ENCODE results near the gene TNS3. TPM values are rescaled to one million over a fixed set of nuclear protein-coding genes. Genes with fewer than 3 reads are reported as not detected.
"Not testable (repeated sequence)": the region's sequence is repeated elsewhere in the genome, so short reads cannot be mapped to it uniquely, and the experiment has no call there.

Gene TNS3
- total RNA-seq, 2 experiments from 2014 or later = 0.11 TPM

DNA sequence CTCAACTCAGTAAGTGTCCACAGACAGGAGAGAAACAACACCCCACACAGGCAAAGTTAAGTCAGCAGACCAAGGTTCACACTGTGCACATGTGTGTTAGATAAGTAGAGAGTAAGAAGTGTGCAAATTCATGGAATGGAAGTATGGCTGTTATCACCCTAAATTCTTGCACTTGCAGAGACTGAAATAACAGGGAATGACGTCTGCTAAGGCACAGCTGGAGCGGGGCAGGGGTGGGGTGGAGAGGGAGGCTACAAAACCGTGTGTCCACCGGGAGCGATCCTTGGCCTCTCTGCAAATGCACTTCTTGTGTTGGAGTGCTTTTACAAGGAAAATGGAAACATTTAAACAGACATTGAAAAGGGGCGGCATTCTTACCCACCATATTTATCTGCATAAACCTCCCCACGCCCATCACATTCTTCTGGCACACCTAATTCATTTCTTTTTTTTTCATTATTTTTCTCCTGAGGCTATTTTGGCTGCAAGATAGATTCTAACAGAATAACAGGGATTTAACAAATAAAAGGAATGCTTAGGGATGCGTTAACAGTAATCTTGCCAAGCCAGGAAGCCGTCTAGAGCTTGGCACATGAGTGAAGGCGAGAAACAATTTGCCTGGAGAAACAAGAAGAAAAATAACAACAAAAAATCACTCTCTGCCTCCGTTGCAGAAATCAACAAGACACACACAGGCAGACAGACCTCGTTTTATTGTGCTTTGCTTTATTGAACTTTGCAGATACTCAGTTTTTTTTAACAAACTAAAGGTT, 30.1 kb downstream of the TNS3 start:
- H3K27me3 Mint-ChIP-seq = no peaks in the 10 kb centered on the region
- ATAC-seq (no peak), DNase-seq (no peak)
- H3K9me3 Mint-ChIP-seq (ENCODE audit: low read depth) = no peaks in the 10 kb centered on the region
- H3K4me3 Mint-ChIP-seq = no peak overlapping the region
- ChIA-PET CTCF (interaction anchor here (0.5 kb wide), 1 partner anchor 14 kb away, joined by 3 read pairs; no protein-coding TSS in a partner anchor), POLR2A (no interaction called here)
- no peaks in the 10 kb centered on the region for H3K4me1 Mint-ChIP-seq
- intact Hi-C loops (cut with DNase I, micrococcal nuclease) = no loop called here
- no peaks in the 10 kb centered on the region for H3K36me3 Mint-ChIP-seq (ENCODE audit: low read depth)
- no peak overlapping the region for H3K27ac Mint-ChIP-seq

DNA sequence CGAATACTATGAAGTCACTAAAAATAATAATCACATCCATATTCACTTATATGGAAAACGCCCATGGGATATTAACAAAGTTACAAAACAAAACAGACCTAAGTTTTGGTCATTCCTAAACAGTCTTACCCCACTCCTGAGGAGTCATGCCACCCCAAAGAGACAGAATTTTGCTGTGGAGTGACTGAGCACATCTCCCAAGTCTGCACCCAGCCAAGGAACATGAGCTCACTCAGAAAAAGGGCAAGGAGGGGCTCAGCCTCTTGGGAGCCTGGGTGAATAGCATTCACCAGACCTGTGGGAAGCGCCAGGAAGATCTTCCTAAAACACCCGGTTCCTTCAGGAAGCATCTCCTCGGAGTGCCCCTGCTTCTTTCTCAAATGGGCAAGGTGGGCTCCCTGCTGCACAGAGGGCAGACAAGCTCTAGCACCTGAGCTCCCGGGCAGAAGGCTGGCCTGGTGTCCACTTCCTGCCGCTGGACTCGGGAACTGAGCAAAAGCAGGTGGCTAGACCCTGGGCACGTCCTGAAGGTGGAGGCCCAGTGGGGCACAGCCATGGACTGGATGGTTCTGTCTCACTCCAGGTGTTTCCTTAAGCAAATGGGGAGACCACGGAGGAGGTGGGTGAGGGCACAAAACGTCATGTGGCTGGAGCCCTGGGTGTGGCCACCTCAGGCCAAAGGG, 31.0 kb downstream of the TNS3 start:
- no peaks in the 10 kb centered on the region for H3K9me3 Mint-ChIP-seq (ENCODE audit: low read depth)
- intact Hi-C loops (cut with DNase I, micrococcal nuclease) = no loop called here
- H3K27ac Mint-ChIP-seq = no peak overlapping the region
- H3K4me3 Mint-ChIP-seq = no peak overlapping the region
- no peaks in the 10 kb centered on the region for H3K27me3 Mint-ChIP-seq
- DNase-seq (no peak), ATAC-seq (no peak)
- no peaks in the 10 kb centered on the region for H3K36me3 Mint-ChIP-seq (ENCODE audit: low read depth)
- POLR2A ChIA-PET = no interaction called here
- no peaks in the 10 kb centered on the region for H3K4me1 Mint-ChIP-seq
- CTCF ChIA-PET = interaction anchor here (0.5 kb wide), 1 partner anchor 15 kb away, joined by 3 read pairs; no protein-coding TSS in a partner anchor

DNA sequence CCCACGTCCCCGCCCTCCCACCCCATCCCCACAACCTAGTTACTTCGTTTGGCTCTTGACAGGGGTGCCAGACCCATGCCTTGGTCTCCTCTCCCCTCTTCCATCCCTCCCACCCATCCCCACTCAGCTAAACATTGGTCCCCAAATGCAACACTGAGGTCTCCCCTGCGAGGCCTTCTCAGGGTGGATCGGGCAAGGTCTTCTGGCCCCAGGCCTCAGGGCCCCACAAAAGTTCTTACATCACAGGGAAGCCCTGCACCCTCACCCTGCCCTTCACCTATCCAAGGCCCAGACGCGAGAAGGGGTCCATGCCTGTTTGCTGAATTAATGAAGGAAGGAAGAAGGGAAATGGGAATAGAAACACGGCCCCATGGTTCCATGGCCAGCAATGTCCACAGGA, 32.0 kb downstream of the TNS3 start:
- intact Hi-C loops (cut with DNase I, micrococcal nuclease) = no loop called here
- no peaks in the 10 kb centered on the region for H3K4me1 Mint-ChIP-seq
- H3K36me3 Mint-ChIP-seq (ENCODE audit: low read depth) = no peaks in the 10 kb centered on the region
- no peak overlapping the region for H3K27ac Mint-ChIP-seq
- no peaks in the 10 kb centered on the region for H3K27me3 Mint-ChIP-seq
- POLR2A ChIA-PET = no interaction called here
- H3K9me3 Mint-ChIP-seq (ENCODE audit: low read depth) = no peaks in the 10 kb centered on the region
- no peak overlapping the region for H3K4me3 Mint-ChIP-seq
- CTCF ChIA-PET = no interaction called here
- ATAC-seq = no peak
- DNase-seq = no peak

DNA sequence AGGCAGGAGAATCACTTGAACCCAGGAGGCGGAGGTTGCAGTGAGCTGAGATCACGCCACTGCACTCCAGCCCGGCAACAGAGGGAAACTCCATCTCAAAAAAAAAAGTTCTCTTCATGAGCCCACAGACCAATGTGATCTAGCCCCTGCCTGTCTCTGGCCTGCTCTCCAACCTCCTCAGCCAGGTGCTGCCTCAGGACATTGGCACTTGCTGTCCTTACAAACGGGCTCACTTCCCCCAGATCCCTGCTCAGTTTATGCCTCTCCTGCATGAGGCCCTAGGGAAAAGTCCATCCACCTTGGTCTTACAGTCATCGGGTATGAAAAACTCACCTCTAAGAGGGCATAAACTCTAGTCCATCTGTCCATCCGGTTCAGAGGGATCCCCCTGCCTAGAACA, 32.5 kb downstream of the TNS3 start:
- CTCF ChIA-PET = no interaction called here
- POLR2A ChIA-PET = no interaction called here
- Mint-ChIP-seq H3K4me1 (no peaks in the 10 kb centered on the region), H3K27me3 (no peaks in the 10 kb centered on the region), H3K4me3 (no peak overlapping the region), H3K27ac (no peak overlapping the region), H3K9me3 (ENCODE audit: low read depth) (no peaks in the 10 kb centered on the region), H3K36me3 (ENCODE audit: low read depth) (no peaks in the 10 kb centered on the region)
- ATAC-seq (no peak), DNase-seq (no peak)
- intact Hi-C loops (cut with DNase I, micrococcal nuclease) = no loop called here

DNA sequence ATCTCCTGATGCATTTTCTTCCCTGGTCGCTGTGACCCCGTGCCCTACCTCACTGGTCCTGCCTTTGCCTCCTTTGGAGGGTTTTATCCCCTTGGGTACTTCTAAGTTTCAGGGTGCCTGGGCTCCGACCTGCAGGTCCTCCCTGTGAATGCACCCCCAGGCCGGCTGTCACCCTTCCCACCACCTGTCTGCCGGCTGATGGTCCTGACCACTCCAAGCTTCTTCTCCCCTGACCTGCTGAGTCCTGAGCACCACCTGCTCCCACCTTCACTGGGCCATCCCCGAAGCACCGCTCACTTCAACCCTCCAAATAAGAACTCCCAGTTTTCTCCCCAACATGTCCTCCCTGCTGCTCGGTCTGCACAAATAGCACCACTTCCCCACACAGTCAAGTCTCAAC, 33.4 kb downstream of the TNS3 start:
- no peaks in the 10 kb centered on the region for H3K9me3 Mint-ChIP-seq (ENCODE audit: low read depth)
- no peak overlapping the region for H3K27ac Mint-ChIP-seq
- no peak overlapping the region for H3K4me3 Mint-ChIP-seq
- ATAC-seq (no peak), DNase-seq (no peak)
- H3K4me1 Mint-ChIP-seq = no peaks in the 10 kb centered on the region
- H3K36me3 Mint-ChIP-seq (ENCODE audit: low read depth) = no peaks in the 10 kb centered on the region
- POLR2A ChIA-PET = no interaction called here
- H3K27me3 Mint-ChIP-seq = no peaks in the 10 kb centered on the region
- intact Hi-C loops (cut with DNase I, micrococcal nuclease) = no loop called here
- CTCF ChIA-PET = no interaction called here

GRCh38 chr7:47546733-47547494, 35.0 kb downstream of the TNS3 start:
- Mint-ChIP-seq H3K4me1 (no peaks in the 10 kb centered on the region), H3K27ac (no peak overlapping the region), H3K36me3 (ENCODE audit: low read depth) (no peaks in the 10 kb centered on the region), H3K4me3 (no peak overlapping the region), H3K27me3 (no peaks in the 10 kb centered on the region), H3K9me3 (ENCODE audit: low read depth) (no peaks in the 10 kb centered on the region)
- ChIA-PET POLR2A (no interaction called here), CTCF (no interaction called here)
- ATAC-seq = no peak
- intact Hi-C loops (cut with DNase I, micrococcal nuclease) = no loop called here
- DNase-seq = no peak

DNA sequence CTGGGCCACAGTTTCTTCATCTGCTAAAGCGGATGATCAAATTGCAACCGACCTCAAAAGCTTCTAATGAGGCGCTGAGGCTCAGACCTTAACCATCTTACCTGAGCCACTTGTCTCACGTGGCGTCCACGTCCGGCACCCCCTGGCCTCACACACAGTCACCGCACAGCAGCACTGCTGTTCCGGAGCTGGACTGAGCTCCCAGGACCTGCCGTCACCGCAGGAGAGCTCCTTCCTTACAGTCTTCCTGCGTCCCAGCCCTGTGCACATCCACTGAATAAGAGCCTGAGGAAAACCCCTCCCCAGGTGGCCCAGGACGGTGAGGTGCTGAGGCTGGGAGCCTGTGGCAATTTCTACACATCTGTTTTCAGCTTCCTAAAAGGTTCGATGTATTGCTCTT, 35.7 kb downstream of the TNS3 start:
- POLR2A ChIA-PET = interaction anchor here (0.8 kb wide), 1 partner anchor 330 kb away, joined by 3 read pairs; no protein-coding TSS in a partner anchor
- H3K27me3 Mint-ChIP-seq = no peaks in the 10 kb centered on the region
- H3K4me3 Mint-ChIP-seq = no peak overlapping the region
- CTCF ChIA-PET = no interaction called here
- no peak for ATAC-seq
- no peaks in the 10 kb centered on the region for H3K9me3 Mint-ChIP-seq (ENCODE audit: low read depth)
- no peaks in the 10 kb centered on the region for H3K4me1 Mint-ChIP-seq
- intact Hi-C loops (cut with DNase I, micrococcal nuclease) = no loop called here
- no peak overlapping the region for H3K27ac Mint-ChIP-seq
- H3K36me3 Mint-ChIP-seq (ENCODE audit: low read depth) = no peaks in the 10 kb centered on the region
- no peak for DNase-seq

DNA sequence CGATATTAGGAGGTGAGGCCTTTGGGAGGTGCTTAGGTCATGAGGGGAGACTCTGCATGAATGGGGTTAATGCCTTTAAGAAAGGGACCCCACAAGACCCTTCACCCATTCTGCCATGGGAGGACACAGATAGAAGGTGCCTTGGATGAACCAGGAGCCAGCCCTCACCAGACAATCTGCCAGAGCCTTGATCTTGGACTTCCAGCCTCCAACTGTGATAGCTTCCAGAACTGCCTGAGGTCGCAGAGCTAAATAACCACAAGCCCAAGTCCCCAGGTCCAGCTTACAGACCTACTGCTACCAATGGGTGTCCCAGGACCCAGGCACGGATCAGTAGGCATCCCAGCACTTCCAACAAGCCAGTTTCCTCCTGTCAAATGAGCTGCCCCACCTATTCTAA, 37.5 kb downstream of the TNS3 start:
- Mint-ChIP-seq H3K27me3 (no peaks in the 10 kb centered on the region), H3K36me3 (ENCODE audit: low read depth) (no peaks in the 10 kb centered on the region), H3K4me1 (no peaks in the 10 kb centered on the region), H3K9me3 (ENCODE audit: low read depth) (no peaks in the 10 kb centered on the region), H3K4me3 (no peak overlapping the region), H3K27ac (no peak overlapping the region)
- DNase-seq (no peak), ATAC-seq (no peak)
- intact Hi-C loops (cut with DNase I, micrococcal nuclease) = no loop called here
- POLR2A ChIA-PET = no interaction called here
- CTCF ChIA-PET = no interaction called here

GRCh38 chr7:47543714-47544113, 38.2 kb downstream of the TNS3 start:
- Mint-ChIP-seq H3K9me3 (ENCODE audit: low read depth) (no peaks in the 10 kb centered on the region), H3K27me3 (peaks cover 1% of the 10 kb centered on the region), H3K27ac (no peak overlapping the region), H3K4me1 (no peaks in the 10 kb centered on the region), H3K4me3 (no peak overlapping the region), H3K36me3 (ENCODE audit: low read depth) (no peaks in the 10 kb centered on the region)
- DNase-seq = no peak
- intact Hi-C loops (cut with DNase I, micrococcal nuclease) = no loop called here
- POLR2A ChIA-PET = no interaction called here
- CTCF ChIA-PET = no interaction called here
- no peak for ATAC-seq

DNA sequence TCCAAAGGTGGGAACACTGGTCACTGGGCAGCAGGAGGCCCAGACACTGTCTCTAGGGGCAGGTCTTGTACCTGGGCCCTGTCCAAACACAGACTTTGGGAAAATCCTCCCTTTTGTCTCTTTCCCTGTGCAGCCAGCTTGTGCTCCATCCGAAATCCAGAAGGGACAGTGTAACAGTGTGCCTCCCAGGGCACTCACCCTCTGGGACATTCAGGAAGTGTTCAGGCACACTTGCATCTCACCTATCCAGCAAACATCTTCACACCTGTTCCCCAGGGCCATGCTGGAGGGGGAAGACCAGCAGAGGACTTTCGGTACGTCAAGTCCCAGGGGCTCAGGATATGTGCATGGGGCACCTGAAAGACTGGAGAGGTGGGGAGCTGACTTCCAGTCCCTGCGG, 38.9 kb downstream of the TNS3 start:
- H3K4me3 Mint-ChIP-seq = no peak overlapping the region
- no peak for DNase-seq
- no peak overlapping the region for H3K27ac Mint-ChIP-seq
- H3K27me3 Mint-ChIP-seq = peaks cover 6% of the 10 kb centered on the region
- no peak for ATAC-seq
- no peaks in the 10 kb centered on the region for H3K36me3 Mint-ChIP-seq (ENCODE audit: low read depth)
- no peaks in the 10 kb centered on the region for H3K9me3 Mint-ChIP-seq (ENCODE audit: low read depth)
- CTCF ChIA-PET = no interaction called here
- POLR2A ChIA-PET = no interaction called here
- intact Hi-C loops (cut with DNase I, micrococcal nuclease) = no loop called here
- no peaks in the 10 kb centered on the region for H3K4me1 Mint-ChIP-seq

- no peak for DNase-seq
- peaks cover 11% of the 10 kb centered on the region for H3K27me3 Mint-ChIP-seq
- H3K4me1 Mint-ChIP-seq = no peaks in the 10 kb centered on the region
- H3K27ac Mint-ChIP-seq = no peak overlapping the region
- intact Hi-C loops (cut with DNase I, micrococcal nuclease) = no loop called here
- H3K4me3 Mint-ChIP-seq = no peak overlapping the region
- POLR2A ChIA-PET = no interaction called here
- H3K36me3 Mint-ChIP-seq (ENCODE audit: low read depth) = no peaks in the 10 kb centered on the region
- no peaks in the 10 kb centered on the region for H3K9me3 Mint-ChIP-seq (ENCODE audit: low read depth)
- CTCF ChIA-PET = no interaction called here
- ATAC-seq = no peak
These were observed 39.9 kb downstream of the TNS3 start for GRCh38 chr7:47542051-47542450.

DNA sequence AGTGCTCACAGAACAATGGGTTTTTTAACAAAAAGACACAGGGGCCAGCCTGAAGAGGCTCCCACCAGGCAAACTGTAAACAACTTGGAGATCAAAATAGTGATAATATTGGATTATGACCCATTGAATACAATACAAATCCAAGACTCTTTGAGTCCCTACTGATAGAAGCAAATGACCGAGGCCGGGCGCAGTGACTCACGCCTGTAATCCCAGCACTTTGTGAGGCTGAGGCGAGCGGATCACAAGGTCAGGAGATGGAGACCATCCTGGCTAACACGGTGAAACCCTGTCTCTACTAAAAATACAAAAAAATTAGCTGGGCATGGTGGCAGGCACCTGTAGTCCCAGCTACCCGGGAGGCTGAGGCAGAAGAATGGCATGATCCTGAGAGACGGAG, 40.4 kb downstream of the TNS3 start:
- POLR2A ChIA-PET; H3K4me3 Mint-ChIP-seq; ATAC-seq; H3K36me3 Mint-ChIP-seq (ENCODE audit: low read depth); DNase-seq; H3K27ac Mint-ChIP-seq; H3K4me1 Mint-ChIP-seq; intact Hi-C loops (cut with DNase I, micrococcal nuclease); H3K9me3 Mint-ChIP-seq (ENCODE audit: low read depth): not testable (repeated sequence)
- H3K27me3 Mint-ChIP-seq = peaks cover 13% of the 10 kb centered on the region
- CTCF ChIA-PET = interaction anchor here (0.6 to 0.7 kb wide), 2 partner anchors 158 to 1203 kb away, joined by 3 read pairs; no protein-coding TSS in a partner anchor
